H9 (cell line): ENCODE measurements around the gene SCFD1. TPM values are rescaled to one million over a fixed set of nuclear protein-coding genes. Genes with fewer than 3 reads are reported as not detected.
"Not testable (repeated sequence)": the region's sequence is repeated elsewhere in the genome, so short reads cannot be mapped to it uniquely, and the experiment has no call there.

Experiments
- DNase-seq: peaks from one replicate; pipeline ENCODE4 v3.0.0-alpha.2; 2017
- H2AFZ ChIP-seq: one replicate; pipeline ENCODE4 v1.6.1; 2013; ENCODE audit warnings: mild to moderate bottlenecking, low read length, control low read depth, moderate library complexity
- H2AK5ac ChIP-seq: 2 replicates; pipeline ENCODE4 v1.6.1; 2013; ENCODE audit warnings: low read length, control low read depth, mixed read lengths; ENCODE audit not compliant: insufficient read length
- H2BK120ac ChIP-seq: one replicate; pipeline ENCODE4 v1.6.1; 2013; ENCODE audit warnings: low read depth, mild to moderate bottlenecking, low read length, control low read depth, inconsistent platforms; ENCODE audit not compliant: poor library complexity, severe bottlenecking
- H2BK12ac ChIP-seq: 2 replicates; pipeline ENCODE4 v1.6.1; 2013; ENCODE audit warnings: low read length, control low read depth, mixed read lengths, low read depth; ENCODE audit not compliant: insufficient read length
- H2BK15ac ChIP-seq: 2 replicates; pipeline ENCODE4 v1.6.1; 2013; ENCODE audit warnings: low read depth, low read length, control low read depth
- H2BK20ac ChIP-seq: one replicate; pipeline ENCODE4 v1.6.1; 2013; ENCODE audit warnings: low read depth, mild to moderate bottlenecking, low read length, control low read depth, inconsistent platforms; ENCODE audit not compliant: poor library complexity, severe bottlenecking
- H2BK5ac ChIP-seq: 2 replicates; pipeline ENCODE4 v1.6.1; 2013; ENCODE audit warnings: low read length, control low read depth, mixed read lengths; ENCODE audit not compliant: insufficient read length
- H3K14ac ChIP-seq: 2 replicates; pipeline ENCODE4 v1.6.1; 2013; ENCODE audit warnings: low read length, control low read depth; ENCODE audit not compliant: insufficient read depth
- H3K18ac ChIP-seq: 2 replicates; pipeline ENCODE4 v1.6.1; 2013; ENCODE audit warnings: low read depth, mild to moderate bottlenecking, mixed read lengths, low read length, control low read depth; ENCODE audit not compliant: insufficient read length
- H3K23ac ChIP-seq: 2 replicates; pipeline ENCODE4 v1.6.1; 2013; ENCODE audit warnings: low read length, control low read depth, mixed read lengths, low read depth; ENCODE audit not compliant: insufficient read length
- H3K23me2 ChIP-seq: 2 replicates; pipeline ENCODE4 v1.6.1; 2013; ENCODE audit warnings: low read depth, mild to moderate bottlenecking, mixed read lengths, low read length, control low read depth; ENCODE audit not compliant: insufficient read length, poor library complexity, severe bottlenecking
- H3K27ac ChIP-seq: 2 replicates; pipeline ENCODE4 v1.5.1; 2013; ENCODE audit warnings: low read length, control low read depth, mixed read lengths, low read depth; ENCODE audit not compliant: insufficient read length
- H3K27me3 ChIP-seq: 2 replicates; pipeline ENCODE4 v1.6.1; 2013; ENCODE audit warnings: low read length, control low read depth, inconsistent platforms; ENCODE audit not compliant: insufficient read depth
- H3K4ac ChIP-seq: 2 replicates; pipeline ENCODE4 v1.6.1; 2013; ENCODE audit warnings: low read depth, mild to moderate bottlenecking, control low read depth, inconsistent platforms, low read length, moderate library complexity
- H3K4me1 ChIP-seq: 2 replicates; pipeline ENCODE4 v1.6.1; 2013; ENCODE audit warnings: low read length, control low read depth, inconsistent platforms; ENCODE audit not compliant: insufficient read depth
- H3K4me2 ChIP-seq: 2 replicates; pipeline ENCODE4 v1.6.1; 2013; ENCODE audit warnings: low read length, control low read depth, mixed read lengths; ENCODE audit not compliant: insufficient read length, insufficient read depth
- H3K56ac ChIP-seq: 2 replicates; pipeline ENCODE4 v1.6.1; 2013; ENCODE audit warnings: low read depth, mild to moderate bottlenecking, mixed read lengths, low read length, control low read depth; ENCODE audit not compliant: insufficient read length
- H3K79me1 ChIP-seq: 2 replicates; pipeline ENCODE4 v1.6.1; 2013; ENCODE audit warnings: low read depth, mild to moderate bottlenecking, moderate library complexity, low read length, control low read depth, inconsistent platforms; ENCODE audit not compliant: insufficient read depth, poor library complexity, severe bottlenecking
- H3K79me2 ChIP-seq: 2 replicates; pipeline ENCODE4 v1.6.1; 2013; ENCODE audit warnings: low read length, control low read depth, inconsistent platforms; ENCODE audit not compliant: insufficient read depth
- H3K9ac ChIP-seq: 2 replicates; pipeline ENCODE4 v1.6.1; 2013; ENCODE audit warnings: low read length, control low read depth, mixed read lengths; ENCODE audit not compliant: insufficient read length; ENCODE audit errors: extremely low read depth
- H3K9me3 ChIP-seq: one replicate; pipeline ENCODE4 v1.6.1; 2013; ENCODE audit warnings: low read depth, low read length, inconsistent platforms; ENCODE audit not compliant: control insufficient read depth
- H3T11ph ChIP-seq: one replicate; pipeline ENCODE4 v1.6.1; 2013; ENCODE audit warnings: mild to moderate bottlenecking, low read length, control low read depth, inconsistent platforms
- H4K20me1 ChIP-seq: one replicate; pipeline ENCODE4 v1.6.1; 2013; ENCODE audit not compliant: control insufficient read depth, insufficient read length, insufficient read depth
- H4K5ac ChIP-seq: 2 replicates; pipeline ENCODE4 v1.6.1; 2013; ENCODE audit warnings: low read depth, mild to moderate bottlenecking, mixed read lengths, low read length, control low read depth; ENCODE audit not compliant: insufficient read length
- H4K8ac ChIP-seq: replicated peaks from 2 replicates; pipeline ENCODE4 v1.6.1; 2013; ENCODE audit warnings: low read length, control low read depth, mixed read lengths, low read depth; ENCODE audit not compliant: insufficient read length
- H4K91ac ChIP-seq: 2 replicates; pipeline ENCODE4 v1.6.1; 2013; ENCODE audit warnings: low read depth, mild to moderate bottlenecking, moderate library complexity, mixed read lengths, low read length, control low read depth; ENCODE audit not compliant: insufficient read length
- H3K27ac Mint-ChIP-seq, 3 experiments: 2 replicates in 2 of 3; 3 replicates in 1 of 3; pipeline ENCODE4 v1.8.0; 2020 to 2021; ENCODE audit warnings: mixed read lengths in 3 of 3, mild to moderate bottlenecking in 1 of 3, moderate library complexity in 1 of 3
- H3K27me3 Mint-ChIP-seq: 2 replicates; pipeline ENCODE4 v1.8.0; 2021; ENCODE audit warnings: low read depth, mild to moderate bottlenecking, moderate library complexity, mixed read lengths
- H3K36me3 Mint-ChIP-seq, 3 experiments: 2 replicates in 2 of 3; 3 replicates in 1 of 3; pipeline ENCODE4 v1.8.0; 2020 to 2021; ENCODE audit warnings: low read depth in 3 of 3, mixed read lengths in 3 of 3; ENCODE audit not compliant: insufficient read depth in 1 of 3
- H3K4me1 Mint-ChIP-seq, 2 experiments: 2 replicates each; pipeline ENCODE4 v1.8.0; 2020; ENCODE audit warnings: mixed read lengths in 2 of 2
- H3K4me3 Mint-ChIP-seq, 2 experiments: 2 replicates in 1 of 2; 3 replicates in 1 of 2; pipeline ENCODE4 v1.8.0; 2020 to 2021; ENCODE audit warnings: mild to moderate bottlenecking in 2 of 2, mixed read lengths in 2 of 2, moderate library complexity in 1 of 2
- H3K9me3 Mint-ChIP-seq, 2 experiments: 2 replicates in 1 of 2; 3 replicates in 1 of 2; pipeline ENCODE4 v1.8.0; 2020; ENCODE audit warnings: mild to moderate bottlenecking in 2 of 2, mixed read lengths in 2 of 2, moderate library complexity in 1 of 2
- WGBS: extraction: QIAGEN DNeasy Blood & Tissue Kit; methylation state at CpG from one replicate; pipeline ENCODE4 v1.1.7; 2013; ENCODE audit warnings: missing lambda C conversion rate, low lambda C conversion rate, mixed read lengths; ENCODE audit not compliant: insufficient read length; ENCODE audit errors: extremely low coverage; 5-methylcytosine and 5-hydroxymethylcytosine counted together
- total RNA-seq: library from RNA; stranded (reverse); gene quantifications from 2 replicates; pipeline ENCODE4 v1.2.1, GENCODE V29; 2021

Gene SCFD1
- total RNA-seq, 1 experiment from 2014 or later, result 85.2 TPM

DNA sequence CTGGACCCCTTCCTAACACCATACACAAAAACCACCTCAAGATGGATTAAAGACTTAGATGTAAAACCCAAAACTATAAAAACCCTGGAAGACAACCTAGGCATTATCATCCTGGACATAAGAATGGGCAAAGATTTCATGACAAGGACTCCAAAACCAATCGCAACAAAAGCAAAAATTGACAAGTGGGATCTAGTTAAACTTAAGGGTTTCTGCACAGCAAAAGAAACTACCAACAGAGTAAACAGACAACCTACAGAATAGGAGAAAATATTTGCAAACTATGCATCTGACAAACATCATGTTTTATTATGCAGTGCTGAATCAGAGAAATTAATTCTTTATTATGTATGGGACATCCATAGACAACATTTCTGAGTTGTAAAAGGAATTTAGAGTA, 45.8 kb upstream of the SCFD1 start:
- H2BK15ac ChIP-seq, H3K56ac ChIP-seq, H4K5ac ChIP-seq, H3K4ac ChIP-seq, H2BK12ac ChIP-seq, H2BK5ac ChIP-seq, H3K18ac ChIP-seq, H4K20me1 ChIP-seq, H3K27me3 Mint-ChIP-seq, H3K23ac ChIP-seq, H3K9me3 ChIP-seq, H3T11ph ChIP-seq, H3K27ac ChIP-seq, H3K27me3 ChIP-seq, H4K91ac ChIP-seq, H3K4me1 ChIP-seq, H3K27ac Mint-ChIP-seq, H3K36me3 Mint-ChIP-seq, H3K79me1 ChIP-seq, H4K8ac ChIP-seq, H3K14ac ChIP-seq, H2AFZ ChIP-seq, H3K9me3 Mint-ChIP-seq, H3K4me2 ChIP-seq, H3K23me2 ChIP-seq, H2BK120ac ChIP-seq, H2AK5ac ChIP-seq, H2BK20ac ChIP-seq, H3K4me3 Mint-ChIP-seq, H3K9ac ChIP-seq, DNase-seq: not testable (repeated sequence)
- WGBS, result no CpG with 5 or more reads among the region's 1 CpG
- peaks cover 45 to 48% of the 10 kb centered on the region in 2 experiments for H3K4me1 Mint-ChIP-seq
- H3K79me2 ChIP-seq, result peaks cover 52% of the 10 kb centered on the region
